H1 (cell line): ENCODE measurements around the gene TERC. TPM values are rescaled to one million over a fixed set of nuclear protein-coding genes. Genes with fewer than 3 reads are reported as not detected.

ENCODE experiments used
- CHD1 ChIP-seq: IDR thresholded peaks from 2 replicates; pipeline ENCODE4 v1.6.1; 2012; ENCODE audit warnings: low read depth, low read length, improper control_type of control experiment
- RBBP5 ChIP-seq: IDR thresholded peaks from 2 replicates; pipeline ENCODE4 v1.7.1; 2012; ENCODE audit warnings: low read depth, mild to moderate bottlenecking, inconsistent platforms, low read length, moderate library complexity, borderline replicate concordance
- RFX5 ChIP-seq: IDR thresholded peaks from 2 replicates; pipeline ENCODE4 v1.6.1; 2011; ENCODE audit warnings: low read depth, low read length, improper control_type of control experiment, borderline replicate concordance
- RNF2 ChIP-seq: fragments of 200-900, 300-1000 bp; sonication (generic); IDR thresholded peaks from 2 replicates; pipeline ENCODE4 v1.7.1; 2016; ENCODE audit warnings: borderline replicate concordance, low read depth, mild to moderate bottlenecking, antibody characterized with exemption, low read length; ENCODE audit not compliant: poor library complexity, severe bottlenecking; ENCODE audit errors: missing control alignments
- SIX5 ChIP-seq: IDR thresholded peaks from 2 replicates; pipeline ENCODE4 v1.6.1; 2011; ENCODE audit warnings: mild to moderate bottlenecking, low read depth, low read length
- polyA plus RNA-seq, 7 experiments: library from polyadenylated mRNA; depleted of rRNA in 3 of 7; stranded (reverse) in 5 of 7; unstranded in 2 of 7; fragments of >200 nt in 5 of 7; fragments of 200-250 nt in 2 of 7; gene quantifications; 1 replicate in 5 of 7; 2 replicates in 1 of 7; 4 replicates in 1 of 7; pipeline versions ENCODE4 v1.2.1 to v1.2.3, GENCODE V29; 2011 to 2013; ENCODE audit warnings: missing spikeins in 2 of 7, mixed read lengths in 2 of 7
- total RNA-seq: library from RNA; stranded (reverse); fragmentation: NEBNext Ultra II Directional; extraction: Animal tissue kit (Norgen Biotek cat#: 25700); gene quantifications from 2 replicates; pipeline ENCODE4 v1.2.1, GENCODE V29; 2021

The TERC gene
- total and polyA plus RNA-seq, 2 of the 8 experiments (the other 6 are each of a cell fraction or from before 2014, with no cell fraction given): 2.3 to 17.0 TPM

DNA sequence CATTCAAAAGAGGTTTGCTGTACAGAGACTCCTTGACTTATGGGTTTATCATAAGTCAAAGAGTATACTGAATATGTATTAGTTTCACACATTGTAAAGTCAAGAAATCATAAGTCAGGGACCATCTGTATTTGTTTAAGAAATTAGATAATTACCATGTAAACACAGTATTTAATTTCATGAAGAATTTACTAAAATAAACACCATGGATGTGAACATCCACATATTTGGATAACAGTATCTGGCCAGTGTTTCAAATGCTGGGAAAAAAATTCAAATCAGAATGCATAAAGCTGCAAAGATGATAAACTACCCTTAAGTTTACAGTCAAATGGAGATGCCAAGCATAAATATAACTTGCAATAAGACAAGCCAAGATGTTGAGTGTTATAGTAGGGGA, 25.4 kb upstream of the TERC start (continued):
- no peak for TF ChIP-seq RFX5
- no peak for TF ChIP-seq RNF2
- TF ChIP-seq RBBP5: no peak
- TF ChIP-seq CHD1: no peak
- no peak for TF ChIP-seq SIX5
